ENCODE measurements around the gene KCNQ1OT1. TPM values are rescaled to one million over a fixed set of nuclear protein-coding genes. Genes with fewer than 3 reads are reported as not detected.

Gene KCNQ1OT1
- total RNA-seq, 1 experiment from 2014 or later, result 1.2 TPM

DNA sequence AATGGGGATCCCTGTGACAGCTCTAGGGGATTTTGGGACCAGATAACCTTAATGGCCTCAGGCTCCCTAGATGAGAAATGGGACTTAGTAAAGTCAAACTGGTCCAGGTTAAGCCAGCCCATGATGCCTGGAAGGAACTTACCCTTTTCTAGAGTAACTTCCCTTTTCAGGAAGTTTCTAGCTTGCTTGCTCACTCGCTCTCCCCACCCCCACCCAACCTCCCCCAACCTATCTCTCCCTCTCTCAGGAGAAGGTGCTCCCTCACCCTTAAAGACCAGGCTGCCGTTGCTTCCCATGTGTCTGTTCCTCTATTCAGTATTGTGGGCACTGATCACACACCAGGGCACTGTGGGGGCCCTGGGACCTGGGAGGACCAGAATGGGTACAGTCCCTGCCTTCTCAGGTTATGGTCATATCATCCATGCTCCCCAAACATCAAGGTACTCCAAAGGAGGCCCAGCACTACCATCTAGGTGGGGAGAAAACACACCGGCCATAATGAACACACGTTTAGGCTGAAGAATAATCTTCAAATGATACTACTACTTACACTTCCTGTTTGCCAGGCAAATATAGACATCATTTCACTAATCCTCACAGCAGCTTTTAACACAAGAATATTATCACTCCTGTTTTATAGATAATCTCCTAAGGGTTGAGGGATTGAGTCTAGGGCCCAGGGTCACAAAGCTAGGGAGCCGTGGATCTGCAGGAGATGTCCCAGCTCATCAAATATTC lies 18.2 kb downstream of the KCNQ1OT1 start:
- no CpG with 5 or more reads among the region's 5 CpGs for WGBS (ENCODE audit: extremely low coverage, insufficient read length, low lambda C conversion rate)
- Histone ChIP-seq H2BK20ac (ENCODE audit: low read depth, low read length, poor library complexity, severe bottlenecking) (no peak overlapping the region), H2AK5ac (ENCODE audit: insufficient read length, low read length) (no peak overlapping the region), H2BK12ac (ENCODE audit: insufficient read length, low read depth, low read length) (no peak overlapping the region), H3K4me2 (ENCODE audit: insufficient read depth, insufficient read length, low read length) (no peak overlapping the region), H2AFZ (ENCODE audit: low read length) (no peak overlapping the region), H3K4ac (ENCODE audit: low read depth, low read length) (no peak overlapping the region), H3K18ac (ENCODE audit: insufficient read length, low read depth, low read length) (no peak overlapping the region), H4K5ac (ENCODE audit: insufficient read length, low read depth, low read length) (no peak overlapping the region), H3K9ac (ENCODE audit: extremely low read depth, insufficient read length, low read length) (no peak overlapping the region), H4K91ac (ENCODE audit: insufficient read length, low read depth, low read length) (no peak overlapping the region), H3K79me2 (ENCODE audit: insufficient read depth, low read length) (no peaks in the 10 kb centered on the region; the same call in 1 of the 2 replicates), H3K27me3 (ENCODE audit: insufficient read depth, low read length) (no peaks in the 10 kb centered on the region), H2BK120ac (ENCODE audit: low read depth, low read length, poor library complexity, severe bottlenecking) (no peak overlapping the region), H3K23me2 (ENCODE audit: insufficient read length, low read depth, low read length, poor library complexity, severe bottlenecking) (no peaks in the 10 kb centered on the region), H2BK15ac (ENCODE audit: low read depth, low read length) (no peak overlapping the region), H3K79me1 (ENCODE audit: insufficient read depth, low read depth, low read length, poor library complexity, severe bottlenecking) (no peaks in the 10 kb centered on the region), H3K9me3 (ENCODE audit: control insufficient read depth, low read depth, low read length) (no peaks in the 10 kb centered on the region), H3T11ph (ENCODE audit: low read length) (no peak overlapping the region), H4K20me1 (ENCODE audit: control insufficient read depth, insufficient read depth, insufficient read length) (no peaks in the 10 kb centered on the region), H3K14ac (ENCODE audit: insufficient read depth, low read length) (no peak overlapping the region), H3K23ac (ENCODE audit: insufficient read length, low read depth, low read length) (no peak overlapping the region), H3K27ac (ENCODE audit: insufficient read length, low read depth, low read length) (no peak overlapping the region), H3K4me1 (ENCODE audit: insufficient read depth, low read length) (peaks cover 5% of the 10 kb centered on the region; the same call in 1 of the 2 replicates), H2BK5ac (ENCODE audit: insufficient read length, low read length) (no peak overlapping the region), H3K56ac (ENCODE audit: insufficient read length, low read depth, low read length) (no peak overlapping the region), H4K8ac (replicated peaks; ENCODE audit: insufficient read length, low read depth, low read length) (no peak overlapping the region)
- peaks cover 5% of the 10 kb centered on the region for H3K27me3 Mint-ChIP-seq (ENCODE audit: low read depth)
- DNase-seq, result no peak
- H3K4me1 Mint-ChIP-seq, result peaks cover 30 to 55% of the 10 kb centered on the region in 2 experiments
- TF ChIP-seq, protein P1, sequence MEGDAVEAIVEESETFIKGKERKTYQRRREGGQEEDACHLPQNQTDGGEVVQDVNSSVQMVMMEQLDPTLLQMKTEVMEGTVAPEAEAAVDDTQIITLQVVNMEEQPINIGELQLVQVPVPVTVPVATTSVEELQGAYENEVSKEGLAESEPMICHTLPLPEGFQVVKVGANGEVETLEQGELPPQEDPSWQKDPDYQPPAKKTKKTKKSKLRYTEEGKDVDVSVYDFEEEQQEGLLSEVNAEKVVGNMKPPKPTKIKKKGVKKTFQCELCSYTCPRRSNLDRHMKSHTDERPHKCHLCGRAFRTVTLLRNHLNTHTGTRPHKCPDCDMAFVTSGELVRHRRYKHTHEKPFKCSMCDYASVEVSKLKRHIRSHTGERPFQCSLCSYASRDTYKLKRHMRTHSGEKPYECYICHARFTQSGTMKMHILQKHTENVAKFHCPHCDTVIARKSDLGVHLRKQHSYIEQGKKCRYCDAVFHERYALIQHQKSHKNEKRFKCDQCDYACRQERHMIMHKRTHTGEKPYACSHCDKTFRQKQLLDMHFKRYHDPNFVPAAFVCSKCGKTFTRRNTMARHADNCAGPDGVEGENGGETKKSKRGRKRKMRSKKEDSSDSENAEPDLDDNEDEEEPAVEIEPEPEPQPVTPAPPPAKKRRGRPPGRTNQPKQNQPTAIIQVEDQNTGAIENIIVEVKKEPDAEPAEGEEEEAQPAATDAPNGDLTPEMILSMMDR (conservative IDR thresholded peaks at IDR 0.05), result no peak
- H3K36me3 Mint-ChIP-seq (ENCODE audit: insufficient read depth in 1 of 3, low read depth in 3 of 3), result peaks cover 0 to 4% (median 0%) of the 10 kb centered on the region in 3 experiments; a peak in 1 of 7 replicates
- no peaks in the 10 kb centered on the region for H3K9me3 Mint-ChIP-seq
- no peak overlapping the region for H3K4me3 Mint-ChIP-seq
- H3K27ac Mint-ChIP-seq, result no peak overlapping the region; a peak in 1 of 7 replicates
